Suprapubic skin (tissue), 4 donors: ENCODE data around the gene OVAAL. TPM values are rescaled to one million over a fixed set of nuclear protein-coding genes. Genes with fewer than 3 reads are reported as not detected.

Experiments
- DNase-seq, 2 donors: peaks; one replicate each; pipeline ENCODE4 v3.0.0-alpha.2; 2019; ENCODE audit warnings: low spot score in 2 of 2
- H3K27ac ChIP-seq: fragments of 200-600 bp; sonication (generic); one replicate; pipeline ENCODE4 v1.5.1; 2019
- H3K27me3 ChIP-seq: fragments of 200-600 bp; sonication (generic); one replicate; pipeline ENCODE4 v1.5.1; 2019
- H3K36me3 ChIP-seq: fragments of 200-600 bp; sonication (generic); one replicate; pipeline ENCODE4 v1.5.1; 2019
- H3K4me1 ChIP-seq: fragments of 200-600 bp; sonication (generic); one replicate; pipeline ENCODE4 v1.5.1; 2019
- H3K4me3 ChIP-seq: fragments of 200-600 bp; sonication (generic); one replicate; pipeline ENCODE4 v1.5.1; 2019; ENCODE audit warnings: mild to moderate bottlenecking
- H3K9me3 ChIP-seq: fragments of 200-600 bp; sonication (generic); one replicate; pipeline ENCODE4 v1.5.1; 2019
- CTCF ChIP-seq, 2 donors: fragments of 200-600 bp in 1 of 2; fragments of 450-650 bp in 1 of 2; sonication (generic) in 1 of 2; IDR thresholded peaks; one replicate each; pipeline ENCODE4 v1.5.1; 2016 to 2019; ENCODE audit warnings: antibody characterized with exemption in 2 of 2, mild to moderate bottlenecking in 1 of 2, moderate library complexity in 1 of 2
- EP300 ChIP-seq: sonication (generic); formaldehyde crosslinking; IDR thresholded peaks from one replicate; pipeline ENCODE4 v1.6.1; 2017; ENCODE audit warnings: antibody characterized with exemption
- POLR2A ChIP-seq, 2 donors: fragments of 450-650 bp; IDR thresholded peaks; one replicate each; pipeline ENCODE4 v1.6.1; 2017; ENCODE audit warnings: antibody characterized with exemption in 2 of 2, mild to moderate bottlenecking in 2 of 2, moderate library complexity in 2 of 2
- POLR2AphosphoS5 ChIP-seq, 3 donors: sonication (generic); formaldehyde crosslinking; IDR thresholded peaks; one replicate each; pipeline ENCODE4 v1.6.1; 2017; ENCODE audit warnings: antibody characterized with exemption in 3 of 3
- WGBS: methylation state at CpG from one replicate; pipeline ENCODE4 v1.1.5; 2018; 5-methylcytosine and 5-hydroxymethylcytosine counted together
- total RNA-seq, 4 donors: library from RNA; depleted of rRNA; stranded (reverse); fragments of >200 nt; gene quantifications; one replicate each; pipeline ENCODE4 v1.1.0, GENCODE V29; 2016

The OVAAL gene
- total RNA-seq, 4 donors from 2014 or later = not detected

GRCh38 chr1:180519846-180520245 is 38.9 kb upstream of the OVAAL start:
- H3K4me3 ChIP-seq = no peak overlapping the region
- H3K27me3 ChIP-seq = no peaks in the 10 kb centered on the region
- no peak overlapping the region for H3K27ac ChIP-seq
- peaks cover 15% of the 10 kb centered on the region for H3K4me1 ChIP-seq
- no peak for DNase-seq
- H3K36me3 ChIP-seq = no peaks in the 10 kb centered on the region
- TF ChIP-seq CTCF (IDR thresholded peaks at IDR 0.05) (no peak), EP300 (no peak), POLR2A (IDR thresholded peaks at IDR 0.05) (no peak), POLR2AphosphoS5 (IDR thresholded peaks at IDR 0.05) (no peak)
- 56% methylated on average over 4 of the region's 4 CpGs for WGBS
- no peaks in the 10 kb centered on the region for H3K9me3 ChIP-seq

- Histone ChIP-seq H3K27ac (no peak overlapping the region), H3K9me3 (no peaks in the 10 kb centered on the region), H3K36me3 (no peaks in the 10 kb centered on the region), H3K4me3 (no peak overlapping the region), H3K27me3 (no peaks in the 10 kb centered on the region), H3K4me1 (peaks cover 9% of the 10 kb centered on the region)
- DNase-seq = no peak
- TF ChIP-seq EP300 = no peak
- TF ChIP-seq POLR2AphosphoS5 (IDR thresholded peaks at IDR 0.05) = no peak
- no peak for TF ChIP-seq CTCF (IDR thresholded peaks at IDR 0.05)
- TF ChIP-seq POLR2A (IDR thresholded peaks at IDR 0.05) = no peak
- 50% methylated on average over 9 of the region's 9 CpGs for WGBS
Observed at GRCh38 chr1:180521474-180522212, 37.1 kb upstream of the OVAAL start.

GRCh38 chr1:180522213-180522515 is 36.6 kb upstream of the OVAAL start:
- TF ChIP-seq POLR2A (IDR thresholded peaks at IDR 0.05) (no peak), CTCF (IDR thresholded peaks at IDR 0.05) (no peak), POLR2AphosphoS5 (IDR thresholded peaks at IDR 0.05) (no peak), EP300 (no peak)
- no peak for DNase-seq
- no peaks in the 10 kb centered on the region for H3K27me3 ChIP-seq
- H3K27ac ChIP-seq = no peak overlapping the region
- H3K4me3 ChIP-seq = no peak overlapping the region
- peaks cover 9% of the 10 kb centered on the region for H3K4me1 ChIP-seq
- no peaks in the 10 kb centered on the region for H3K9me3 ChIP-seq
- no peaks in the 10 kb centered on the region for H3K36me3 ChIP-seq
- WGBS = 62% methylated on average over 7 of the region's 7 CpGs

GRCh38 chr1:180524160-180524914 is 34.4 kb upstream of the OVAAL start:
- DNase-seq = no peak
- 84% methylated on average over 7 of the region's 7 CpGs for WGBS
- Histone ChIP-seq H3K27me3 (no peaks in the 10 kb centered on the region), H3K4me1 (peaks cover 9% of the 10 kb centered on the region), H3K4me3 (no peak overlapping the region), H3K27ac (no peak overlapping the region), H3K9me3 (no peaks in the 10 kb centered on the region), H3K36me3 (no peaks in the 10 kb centered on the region)
- no peak for TF ChIP-seq EP300
- no peak for TF ChIP-seq CTCF (IDR thresholded peaks at IDR 0.05)
- no peak for TF ChIP-seq POLR2A (IDR thresholded peaks at IDR 0.05)
- TF ChIP-seq POLR2AphosphoS5 (IDR thresholded peaks at IDR 0.05) = no peak

GRCh38 chr1:180524915-180525714 is 33.6 kb upstream of the OVAAL start:
- 75% methylated on average over 6 of the region's 7 CpGs for WGBS
- no peak overlapping the region for H3K27ac ChIP-seq

More at GRCh38 chr1:180524915-180525714, 33.6 kb upstream of the OVAAL start:
- DNase-seq = no peak
- Histone ChIP-seq H3K9me3 (no peaks in the 10 kb centered on the region), H3K4me1 (peaks cover 9% of the 10 kb centered on the region), H3K4me3 (no peak overlapping the region), H3K36me3 (no peaks in the 10 kb centered on the region), H3K27me3 (no peaks in the 10 kb centered on the region)
- TF ChIP-seq EP300 (no peak), CTCF (IDR thresholded peaks at IDR 0.05) (no peak), POLR2A (IDR thresholded peaks at IDR 0.05) (no peak), POLR2AphosphoS5 (IDR thresholded peaks at IDR 0.05) (no peak)
